Measurements from ENCODE around the gene ISG20L2.

The ISG20L2 gene

GRCh38 chr1:156711011-156711817 lies 17.4 kb downstream of the ISG20L2 start:
- in situ Hi-C loops (cut with HindIII; ENCODE audit: low sequenced_read_pairs): no loop called here
- TF ChIP-seq, protein P1, sequence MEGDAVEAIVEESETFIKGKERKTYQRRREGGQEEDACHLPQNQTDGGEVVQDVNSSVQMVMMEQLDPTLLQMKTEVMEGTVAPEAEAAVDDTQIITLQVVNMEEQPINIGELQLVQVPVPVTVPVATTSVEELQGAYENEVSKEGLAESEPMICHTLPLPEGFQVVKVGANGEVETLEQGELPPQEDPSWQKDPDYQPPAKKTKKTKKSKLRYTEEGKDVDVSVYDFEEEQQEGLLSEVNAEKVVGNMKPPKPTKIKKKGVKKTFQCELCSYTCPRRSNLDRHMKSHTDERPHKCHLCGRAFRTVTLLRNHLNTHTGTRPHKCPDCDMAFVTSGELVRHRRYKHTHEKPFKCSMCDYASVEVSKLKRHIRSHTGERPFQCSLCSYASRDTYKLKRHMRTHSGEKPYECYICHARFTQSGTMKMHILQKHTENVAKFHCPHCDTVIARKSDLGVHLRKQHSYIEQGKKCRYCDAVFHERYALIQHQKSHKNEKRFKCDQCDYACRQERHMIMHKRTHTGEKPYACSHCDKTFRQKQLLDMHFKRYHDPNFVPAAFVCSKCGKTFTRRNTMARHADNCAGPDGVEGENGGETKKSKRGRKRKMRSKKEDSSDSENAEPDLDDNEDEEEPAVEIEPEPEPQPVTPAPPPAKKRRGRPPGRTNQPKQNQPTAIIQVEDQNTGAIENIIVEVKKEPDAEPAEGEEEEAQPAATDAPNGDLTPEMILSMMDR (IDR thresholded peaks at IDR 0.05; ENCODE audit: low read depth, low read length, missing control alignments): no peak
- no peak overlapping the region for H3K4me3 ChIP-seq (ENCODE audit: low read depth, low read length)
- DNase-seq (ENCODE audit: low read depth): no peak

- TF ChIP-seq, protein P1 (IDR thresholded peaks at IDR 0.05; ENCODE audit: low read depth, low read length, missing control alignments): no peak
- in situ Hi-C loops (cut with HindIII; ENCODE audit: low sequenced_read_pairs): no loop called here
- H3K4me3 ChIP-seq (ENCODE audit: low read depth, low read length): no peak overlapping the region
- no peak for DNase-seq (ENCODE audit: low read depth)
These were observed 18.6 kb downstream of the ISG20L2 start for GRCh38 chr1:156709757-156710489.

GRCh38 chr1:156709031-156709430 lies 19.5 kb downstream of the ISG20L2 start:
- TF ChIP-seq, protein P1 (IDR thresholded peaks at IDR 0.05; ENCODE audit: low read depth, low read length, missing control alignments): no peak
- in situ Hi-C loops (cut with HindIII; ENCODE audit: low sequenced_read_pairs): no loop called here
- no peak overlapping the region for H3K4me3 ChIP-seq (ENCODE audit: low read depth, low read length)
- DNase-seq (ENCODE audit: low read depth): no peak

- DNase-seq (ENCODE audit: low read depth): no peak
- in situ Hi-C loops (cut with HindIII; ENCODE audit: low sequenced_read_pairs): no loop called here
These were observed 20.3 kb downstream of the ISG20L2 start for GRCh38 chr1:156708218-156708661.

GRCh38 chr1:156707417-156708217 lies 20.9 kb downstream of the ISG20L2 start:
- H3K4me3 ChIP-seq (ENCODE audit: low read depth, low read length): no peak overlapping the region
- no peak for DNase-seq (ENCODE audit: low read depth)
- in situ Hi-C loops (cut with HindIII; ENCODE audit: low sequenced_read_pairs): no loop called here
- TF ChIP-seq, protein P1 (IDR thresholded peaks at IDR 0.05; ENCODE audit: low read depth, low read length, missing control alignments): no peak

More at GRCh38 chr1:156708218-156708661, 20.3 kb downstream of the ISG20L2 start:
- TF ChIP-seq, protein P1 (IDR thresholded peaks at IDR 0.05; ENCODE audit: low read depth, low read length, missing control alignments): no peak
- H3K4me3 ChIP-seq (ENCODE audit: low read depth, low read length): no peak overlapping the region

Measured in astrocyte of the cerebellum (primary cell).